LNCaP clone FGC (cell line): ENCODE results near the gene TAF3.

ENCODE experiments used
- DNase-seq: peaks from one replicate; pipeline ENCODE4 v3.0.0-alpha.2; 2011; ENCODE audit warnings: low read depth
- H3K4me3 ChIP-seq: 2 replicates; pipeline ENCODE4 v1.5.1; 2011; ENCODE audit warnings: mild to moderate bottlenecking, low read depth, low read length, control low read depth
- TF ChIP-seq, protein P1 (sequence below): IDR thresholded peaks from 2 replicates; pipeline ENCODE4 v1.5.1; 2012; ENCODE audit warnings: mild to moderate bottlenecking; ENCODE audit not compliant: control insufficient read depth, insufficient read depth; ENCODE audit errors: extremely low read depth

Gene TAF3

DNA sequence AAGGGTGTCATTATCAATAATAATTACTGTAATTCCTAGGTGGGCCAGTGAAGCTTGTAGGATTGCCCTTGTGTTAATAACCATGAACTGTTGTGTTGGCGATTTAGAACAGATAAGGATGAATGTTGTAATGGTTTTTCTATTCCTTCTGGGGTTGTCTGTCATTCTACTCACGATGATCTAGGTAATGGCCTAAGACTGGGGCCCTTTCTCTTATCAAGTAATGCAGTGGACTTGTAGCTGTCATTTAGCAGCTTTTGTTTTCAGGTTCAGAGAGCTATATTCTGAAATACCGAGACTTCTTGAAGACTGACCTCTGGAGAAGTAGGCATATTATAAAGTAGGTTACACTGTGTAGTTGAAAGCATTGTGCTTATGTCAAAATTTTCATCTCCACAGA, 110.2 kb downstream of the TAF3 start:
- no peak for DNase-seq
- TF ChIP-seq, protein P1, sequence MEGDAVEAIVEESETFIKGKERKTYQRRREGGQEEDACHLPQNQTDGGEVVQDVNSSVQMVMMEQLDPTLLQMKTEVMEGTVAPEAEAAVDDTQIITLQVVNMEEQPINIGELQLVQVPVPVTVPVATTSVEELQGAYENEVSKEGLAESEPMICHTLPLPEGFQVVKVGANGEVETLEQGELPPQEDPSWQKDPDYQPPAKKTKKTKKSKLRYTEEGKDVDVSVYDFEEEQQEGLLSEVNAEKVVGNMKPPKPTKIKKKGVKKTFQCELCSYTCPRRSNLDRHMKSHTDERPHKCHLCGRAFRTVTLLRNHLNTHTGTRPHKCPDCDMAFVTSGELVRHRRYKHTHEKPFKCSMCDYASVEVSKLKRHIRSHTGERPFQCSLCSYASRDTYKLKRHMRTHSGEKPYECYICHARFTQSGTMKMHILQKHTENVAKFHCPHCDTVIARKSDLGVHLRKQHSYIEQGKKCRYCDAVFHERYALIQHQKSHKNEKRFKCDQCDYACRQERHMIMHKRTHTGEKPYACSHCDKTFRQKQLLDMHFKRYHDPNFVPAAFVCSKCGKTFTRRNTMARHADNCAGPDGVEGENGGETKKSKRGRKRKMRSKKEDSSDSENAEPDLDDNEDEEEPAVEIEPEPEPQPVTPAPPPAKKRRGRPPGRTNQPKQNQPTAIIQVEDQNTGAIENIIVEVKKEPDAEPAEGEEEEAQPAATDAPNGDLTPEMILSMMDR: no peak
- no peak overlapping the region for H3K4me3 ChIP-seq

DNA sequence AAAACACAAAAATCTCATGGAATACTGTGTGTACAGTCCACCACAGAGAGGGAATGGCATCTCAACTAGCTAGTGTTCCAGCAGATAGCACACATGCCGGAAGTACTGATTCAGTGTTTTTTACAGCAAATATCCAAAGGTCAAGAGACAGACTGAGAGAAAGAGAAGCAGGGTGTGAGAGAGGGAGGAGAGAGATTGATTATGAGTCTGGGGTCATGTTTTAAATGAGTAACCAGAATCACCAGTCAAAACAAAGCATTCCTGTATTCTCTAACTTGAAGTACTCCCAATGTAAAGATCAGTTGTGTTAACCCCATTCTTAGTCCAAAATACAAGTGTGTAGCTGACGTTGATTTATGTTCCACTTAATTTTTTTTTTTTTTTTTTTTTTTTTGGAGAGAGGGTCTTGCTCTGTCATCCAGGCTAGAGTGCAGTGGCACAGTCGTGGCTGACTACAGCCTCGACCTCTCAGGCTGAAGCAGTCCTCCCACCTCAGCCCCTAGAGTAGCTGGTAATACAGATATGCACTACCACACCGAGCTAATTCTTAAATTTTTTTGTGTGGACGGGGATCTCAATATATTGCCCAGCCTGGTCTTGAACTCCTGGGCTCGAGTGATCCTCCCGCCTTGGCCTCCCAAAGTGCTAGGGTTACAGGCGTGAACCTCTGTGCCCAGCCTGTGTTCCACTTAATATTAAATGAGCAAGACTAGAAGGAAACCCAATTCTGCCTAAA, 114.2 kb downstream of the TAF3 start:
- TF ChIP-seq, protein P1: no peak
- no peak for DNase-seq
- no peak overlapping the region for H3K4me3 ChIP-seq

DNA sequence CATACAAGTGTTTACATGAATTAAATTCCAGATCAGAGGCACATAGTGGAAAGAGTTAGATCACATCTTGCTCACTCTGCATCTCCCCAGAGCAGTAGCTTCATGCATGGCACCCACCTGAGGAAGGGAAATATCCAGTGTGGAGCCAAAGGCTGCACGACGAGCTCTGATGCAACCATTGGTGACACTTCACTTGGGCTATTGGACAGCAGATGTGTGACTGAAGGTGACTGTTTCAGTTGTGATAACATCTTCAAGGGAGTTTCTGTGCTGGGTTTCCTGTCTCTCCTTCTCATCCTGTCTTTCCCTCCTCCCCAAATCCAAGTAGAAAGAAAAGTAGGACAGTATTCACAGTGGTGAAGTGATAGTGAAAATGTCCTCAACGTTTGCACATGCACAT, 115.0 kb downstream of the TAF3 start:
- no peak for DNase-seq
- no peak overlapping the region for H3K4me3 ChIP-seq
- TF ChIP-seq, protein P1: no peak

DNA sequence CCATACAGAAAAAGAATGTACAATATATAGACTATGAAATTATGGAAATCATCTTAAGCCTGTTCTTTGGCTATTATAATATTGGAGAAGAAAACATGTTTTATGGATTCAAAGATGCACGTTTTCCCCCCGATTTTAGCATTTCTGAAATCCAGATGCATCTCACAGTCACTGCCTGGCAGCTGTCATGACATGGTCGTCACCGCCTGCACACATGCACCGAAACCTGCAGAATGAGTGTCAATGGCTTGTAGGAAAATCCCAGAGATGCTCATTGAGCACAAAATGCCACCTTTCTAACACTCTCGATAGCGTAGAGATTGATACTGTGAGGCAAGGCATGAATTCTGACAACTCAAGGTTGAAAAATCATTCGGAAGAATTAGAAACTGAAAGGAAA, 115.5 kb downstream of the TAF3 start:
- TF ChIP-seq, protein P1: no peak
- no peak for DNase-seq

DNA sequence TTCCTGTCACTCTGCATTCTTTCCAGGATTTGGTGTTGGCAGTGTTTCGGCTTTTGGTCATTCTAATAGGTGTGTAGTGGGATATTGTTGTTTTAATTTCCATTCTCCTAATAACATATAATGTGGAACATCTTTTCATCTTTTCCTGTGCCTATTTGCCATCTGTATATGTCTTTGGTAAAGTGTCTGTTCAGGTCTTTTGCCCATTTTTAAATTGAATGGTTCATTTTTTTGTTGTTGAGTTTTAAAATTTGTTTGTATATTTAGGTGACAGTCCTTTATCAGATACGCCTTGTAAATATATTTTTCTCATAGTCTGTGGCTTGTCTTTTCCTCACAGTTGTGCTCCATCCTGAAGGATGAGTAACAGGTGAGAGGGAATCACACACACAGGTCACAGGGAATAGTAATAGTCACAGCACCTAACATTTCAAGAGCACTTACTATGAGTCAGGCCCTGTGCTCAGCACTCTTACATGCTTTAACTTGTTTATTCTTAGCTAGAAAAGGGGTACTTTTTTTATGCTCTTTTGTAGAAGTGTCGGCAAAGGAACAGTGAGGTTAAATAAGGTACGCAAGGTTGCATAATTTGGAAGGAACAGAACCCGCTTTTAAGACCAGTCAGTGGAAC, 119.1 kb downstream of the TAF3 start:
- no peak for DNase-seq
- H3K4me3 ChIP-seq: no peak overlapping the region
- TF ChIP-seq, protein P1: no peak

More for the DNA sequence above, 115.5 kb downstream of the TAF3 start:
- no peak overlapping the region for H3K4me3 ChIP-seq

DNA sequence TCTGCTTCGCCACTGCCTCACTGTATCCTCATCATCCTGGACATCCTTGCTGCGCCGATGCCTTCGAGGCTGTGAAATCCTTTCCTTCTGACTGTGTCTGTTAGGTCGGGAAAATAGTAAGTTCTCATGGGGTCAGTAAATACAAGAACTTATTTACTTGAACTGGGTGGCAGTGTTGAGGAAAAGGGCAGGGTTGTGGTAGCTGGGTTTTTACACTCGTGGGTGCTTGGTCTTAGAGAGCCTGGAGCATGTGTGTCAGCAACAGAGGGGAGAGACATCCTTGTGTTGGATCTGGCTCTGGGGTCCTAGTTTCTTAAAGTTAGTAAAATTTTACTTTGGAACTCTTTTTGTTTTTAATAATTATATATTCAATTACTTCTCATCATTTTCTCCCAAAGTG, 123.3 kb downstream of the TAF3 start:
- H3K4me3 ChIP-seq: no peak overlapping the region
- TF ChIP-seq, protein P1: no peak
- DNase-seq: no peak
